GM12874 (cell line): ENCODE measurements around the gene RARB.

Source experiments
- CTCF ChIP-seq: IDR thresholded peaks from 2 replicates; pipeline ENCODE4 v1.5.1; 2011; ENCODE audit warnings: low read depth, mild to moderate bottlenecking, control low read depth, low read length, moderate library complexity; ENCODE audit not compliant: insufficient read depth

Gene RARB

GRCh38 chr3:25390605-25391004 is 37.5 kb upstream of the RARB start:
- no peak for TF ChIP-seq CTCF

GRCh38 chr3:25396251-25396650 is 31.8 kb upstream of the RARB start:
- no peak for TF ChIP-seq CTCF

GRCh38 chr3:25396686-25397085 is 31.4 kb upstream of the RARB start:
- no peak for TF ChIP-seq CTCF

- no peak for TF ChIP-seq CTCF
Observed at GRCh38 chr3:25397150-25397549, 30.9 kb upstream of the RARB start.

- TF ChIP-seq CTCF, result no peak
Observed at GRCh38 chr3:25400587-25400986, 27.5 kb upstream of the RARB start.

GRCh38 chr3:25403968-25404367 is 24.1 kb upstream of the RARB start:
- TF ChIP-seq CTCF, result no peak

GRCh38 chr3:25404569-25404968 is 23.5 kb upstream of the RARB start:
- no peak for TF ChIP-seq CTCF

GRCh38 chr3:25405335-25405734 is 22.7 kb upstream of the RARB start:
- no peak for TF ChIP-seq CTCF
